ENCODE measurements around the gene DAW1. TPM values are rescaled to one million over a fixed set of nuclear protein-coding genes. Genes with fewer than 3 reads are reported as not detected.

Gene DAW1
- total and polyA plus RNA-seq, 2 of the 4 experiments (the other 2 are of a cell fraction) = 0.86 to 1.4 TPM

DNA sequence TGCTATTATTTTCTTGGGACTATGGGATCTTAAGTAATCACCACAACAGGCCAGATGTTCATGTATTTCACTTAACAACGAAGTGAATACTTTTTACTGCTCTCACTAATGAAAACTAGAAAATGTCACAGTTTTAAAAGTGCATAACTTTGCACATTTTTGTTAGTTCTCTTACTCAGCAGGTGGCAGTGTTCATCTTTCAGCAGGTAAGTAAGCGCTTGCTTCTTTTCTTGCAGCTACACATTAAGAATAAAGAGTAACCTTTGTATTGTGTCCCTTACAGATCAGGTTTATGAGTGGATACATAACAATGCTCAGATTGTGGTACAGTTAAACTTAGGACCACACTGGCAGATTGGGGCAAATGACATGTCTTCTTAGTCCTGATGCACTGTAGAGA is 61.0 kb downstream of the DAW1 start:
- H3K9me1 ChIP-seq (ENCODE audit: insufficient read depth, low read length) = no peaks in the 10 kb centered on the region
- no peak overlapping the region for H2BK15ac ChIP-seq (ENCODE audit: low read depth, low read length)
- no peak overlapping the region for H3K18ac ChIP-seq (ENCODE audit: low read depth, low read length)
- WGBS, 2 experiments (ENCODE audit: extremely low coverage in 2 of 2, insufficient read length in 1 of 2) = no CpG with 5 or more reads among the region's 2 CpGs
- ATAC-seq (ENCODE audit: low read depth) = no peak
- ChIA-PET POLR2A (ENCODE audit: unreplicated experiment) (no interaction called here), CTCF (no interaction called here)
- TF ChIP-seq MAZ (IDR thresholded peaks at IDR 0.05; ENCODE audit: borderline replicate concordance, low read depth, low read length) (no peak), BHLHE40 (IDR thresholded peaks at IDR 0.05; ENCODE audit: low read depth, low read length) (no peak), SMC3 (IDR thresholded peaks at IDR 0.05; ENCODE audit: low read depth, low read length) (no peak), RCOR1 (IDR thresholded peaks at IDR 0.05; ENCODE audit: insufficient replicate concordance, low read length) (no peak), CEBPB (IDR thresholded peaks at IDR 0.05; ENCODE audit: low read depth, low read length) (no peak), POLR2A (IDR thresholded peaks at IDR 0.05; ENCODE audit: low read depth, low read length) (no peak)
- TF ChIP-seq, protein P1, sequence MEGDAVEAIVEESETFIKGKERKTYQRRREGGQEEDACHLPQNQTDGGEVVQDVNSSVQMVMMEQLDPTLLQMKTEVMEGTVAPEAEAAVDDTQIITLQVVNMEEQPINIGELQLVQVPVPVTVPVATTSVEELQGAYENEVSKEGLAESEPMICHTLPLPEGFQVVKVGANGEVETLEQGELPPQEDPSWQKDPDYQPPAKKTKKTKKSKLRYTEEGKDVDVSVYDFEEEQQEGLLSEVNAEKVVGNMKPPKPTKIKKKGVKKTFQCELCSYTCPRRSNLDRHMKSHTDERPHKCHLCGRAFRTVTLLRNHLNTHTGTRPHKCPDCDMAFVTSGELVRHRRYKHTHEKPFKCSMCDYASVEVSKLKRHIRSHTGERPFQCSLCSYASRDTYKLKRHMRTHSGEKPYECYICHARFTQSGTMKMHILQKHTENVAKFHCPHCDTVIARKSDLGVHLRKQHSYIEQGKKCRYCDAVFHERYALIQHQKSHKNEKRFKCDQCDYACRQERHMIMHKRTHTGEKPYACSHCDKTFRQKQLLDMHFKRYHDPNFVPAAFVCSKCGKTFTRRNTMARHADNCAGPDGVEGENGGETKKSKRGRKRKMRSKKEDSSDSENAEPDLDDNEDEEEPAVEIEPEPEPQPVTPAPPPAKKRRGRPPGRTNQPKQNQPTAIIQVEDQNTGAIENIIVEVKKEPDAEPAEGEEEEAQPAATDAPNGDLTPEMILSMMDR (conservative IDR thresholded peaks at IDR 0.05; ENCODE audit: low read depth, low read length) = no peak
- TF ChIP-seq, protein P2, sequence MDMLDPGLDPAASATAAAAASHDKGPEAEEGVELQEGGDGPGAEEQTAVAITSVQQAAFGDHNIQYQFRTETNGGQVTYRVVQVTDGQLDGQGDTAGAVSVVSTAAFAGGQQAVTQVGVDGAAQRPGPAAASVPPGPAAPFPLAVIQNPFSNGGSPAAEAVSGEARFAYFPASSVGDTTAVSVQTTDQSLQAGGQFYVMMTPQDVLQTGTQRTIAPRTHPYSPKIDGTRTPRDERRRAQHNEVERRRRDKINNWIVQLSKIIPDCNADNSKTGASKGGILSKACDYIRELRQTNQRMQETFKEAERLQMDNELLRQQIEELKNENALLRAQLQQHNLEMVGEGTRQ (IDR thresholded peaks at IDR 0.05; ENCODE audit: low read depth, low read length) = no peak
- TF ChIP-seq, protein P3, sequence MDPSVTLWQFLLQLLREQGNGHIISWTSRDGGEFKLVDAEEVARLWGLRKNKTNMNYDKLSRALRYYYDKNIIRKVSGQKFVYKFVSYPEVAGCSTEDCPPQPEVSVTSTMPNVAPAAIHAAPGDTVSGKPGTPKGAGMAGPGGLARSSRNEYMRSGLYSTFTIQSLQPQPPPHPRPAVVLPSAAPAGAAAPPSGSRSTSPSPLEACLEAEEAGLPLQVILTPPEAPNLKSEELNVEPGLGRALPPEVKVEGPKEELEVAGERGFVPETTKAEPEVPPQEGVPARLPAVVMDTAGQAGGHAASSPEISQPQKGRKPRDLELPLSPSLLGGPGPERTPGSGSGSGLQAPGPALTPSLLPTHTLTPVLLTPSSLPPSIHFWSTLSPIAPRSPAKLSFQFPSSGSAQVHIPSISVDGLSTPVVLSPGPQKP (IDR thresholded peaks at IDR 0.05; ENCODE audit: borderline replicate concordance, low read depth, low read length) = no peak
- no peaks in the 10 kb centered on the region for H3K4me1 ChIP-seq (ENCODE audit: control insufficient read depth, insufficient read depth, low read length)
- no peak overlapping the region for H2BK120ac ChIP-seq (ENCODE audit: low read depth, low read length)
- no peak overlapping the region for H3K56ac ChIP-seq (ENCODE audit: extremely low read depth, insufficient read depth, low read length)
- no peak overlapping the region for H3K27ac ChIP-seq (ENCODE audit: insufficient read depth, low read length)
- H2BK20ac ChIP-seq (ENCODE audit: low read depth, low read length) = no peak overlapping the region
- no peaks in the 10 kb centered on the region for H3K27me3 ChIP-seq (ENCODE audit: control insufficient read depth, insufficient read depth, low read length)
- intact Hi-C loops (cut with micrococcal nuclease) = no loop called here
- dilution Hi-C loops (cut with HindIII; ENCODE audit: low sequenced_read_pairs, unreplicated experiment) = no loop called here
- in situ Hi-C loops (cut with MboI; ENCODE audit: low sequenced_read_pairs) = no loop called here
- no peak overlapping the region for H3K4ac ChIP-seq (ENCODE audit: low read depth, low read length)
- H3K9ac ChIP-seq (ENCODE audit: low read depth, low read length) = no peak overlapping the region
- no peak overlapping the region for H2AK9ac ChIP-seq (replicated peaks; ENCODE audit: low read depth, low read length, poor library complexity)
- peaks cover 2% of the 10 kb centered on the region; the same call in 1 of the 2 replicates for H3K9me3 ChIP-seq (ENCODE audit: control insufficient read depth, insufficient read depth, low read length)
- no peak overlapping the region for H4K8ac ChIP-seq (ENCODE audit: low read depth in 2 of 2, low read length in 2 of 2)
- H2AFZ ChIP-seq (replicated peaks; ENCODE audit: low read length, poor library complexity) = no peak overlapping the region
- H2BK5ac ChIP-seq (ENCODE audit: low read depth, low read length, poor library complexity, severe bottlenecking) = no peak overlapping the region
- no peak overlapping the region for H2AK5ac ChIP-seq (ENCODE audit: low read depth, low read length)
- H3K36me3 ChIP-seq (ENCODE audit: control insufficient read depth, insufficient read depth, low read length) = no peaks in the 10 kb centered on the region
- H4K20me1 ChIP-seq (ENCODE audit: insufficient read depth, low read length) = no peaks in the 10 kb centered on the region
- H4K91ac ChIP-seq (ENCODE audit: insufficient read depth, low read depth, low read length) = no peak overlapping the region
- H3K14ac ChIP-seq (replicated peaks; ENCODE audit: low read depth, low read length) = no peak overlapping the region
- H3K4me2 ChIP-seq (ENCODE audit: low read depth, low read length) = no peak overlapping the region
- no peak overlapping the region for H3K23ac ChIP-seq (ENCODE audit: low read depth, low read length)
- no peak overlapping the region for H3K4me3 ChIP-seq (ENCODE audit: insufficient read depth, low read depth, low read length)
- H4K5ac ChIP-seq (ENCODE audit: low read depth, low read length) = no peak overlapping the region
- no peak for DNase-seq
- BruUV-seq (replicated peaks) = no TSS peak
- H3K79me1 ChIP-seq (ENCODE audit: low read depth in 1 of 2, low read length in 2 of 2) = no peaks in the 10 kb centered on the region

Data from IMR-90 (cell line).